CD14-positive monocyte (primary cell): ENCODE data around the gene SMIM8. TPM values are rescaled to one million over a fixed set of nuclear protein-coding genes. Genes with fewer than 3 reads are reported as not detected.

Source experiments
- DNase-seq, 3 donors: peaks; one replicate each; pipeline ENCODE4 v3.0.0-alpha.2; 2011 to 2022
- H2AFZ ChIP-seq: 2 replicates; pipeline ENCODE4 v1.6.0; 2012; ENCODE audit warnings: mild to moderate bottlenecking, low read depth, low read length, inconsistent platforms; ENCODE audit not compliant: insufficient read depth, poor library complexity, severe bottlenecking
- H3K27ac ChIP-seq, 2 donors: 1 replicate in 1 of 2; 2 replicates in 1 of 2; pipeline ENCODE4 v1.5.1; 2012 to 2013; ENCODE audit warnings: low read length in 2 of 2, control low read depth in 1 of 2, inconsistent platforms in 1 of 2, low read depth in 1 of 2, mild to moderate bottlenecking in 1 of 2
- H3K27me3 ChIP-seq, 2 donors: one replicate each; pipeline versions ENCODE4 v1.6.0 to v1.6.1; 2011 to 2013; ENCODE audit warnings: low read length in 2 of 2; ENCODE audit not compliant: control insufficient read depth in 2 of 2, insufficient read depth in 2 of 2
- H3K36me3 ChIP-seq, 2 donors: replicated peaks in 1 of 2; 1 replicate in 1 of 2; 2 replicates in 1 of 2; pipeline versions ENCODE4 v1.5.1 to v1.6.1; 2012 to 2013; ENCODE audit warnings: low read length in 2 of 2, control low read depth in 1 of 2, inconsistent platforms in 1 of 2, mild to moderate bottlenecking in 1 of 2; ENCODE audit not compliant: insufficient read depth in 2 of 2, control insufficient read depth in 1 of 2
- H3K4me1 ChIP-seq, 2 donors: 1 replicate in 1 of 2; 2 replicates in 1 of 2; pipeline versions ENCODE4 v1.5.1 to v1.6.1; 2012 to 2013; ENCODE audit warnings: low read length in 2 of 2, control low read depth in 1 of 2, inconsistent platforms in 1 of 2, mild to moderate bottlenecking in 1 of 2, moderate library complexity in 1 of 2; ENCODE audit not compliant: insufficient read depth in 2 of 2, control insufficient read depth in 1 of 2
- H3K4me2 ChIP-seq: replicated peaks from 2 replicates; pipeline ENCODE3; 2012; ENCODE audit warnings: low read length, moderate library complexity, mild to moderate bottlenecking; ENCODE audit not compliant: poor library complexity, severe bottlenecking; ENCODE audit errors: extremely low read depth
- H3K4me3 ChIP-seq, 3 experiments: fragments of 200-600 bp in 1 of 3; sonication (generic) in 1 of 3; replicated peaks in 1 of 3; 1 replicate in 2 of 3; 2 replicates in 1 of 3; pipeline ENCODE4 v1.5.1; 2011 to 2013; ENCODE audit warnings: low read length in 3 of 3, mild to moderate bottlenecking in 3 of 3, control low read depth in 2 of 3, low read depth in 2 of 3, inconsistent platforms in 1 of 3, moderate library complexity in 1 of 3
- H3K79me2 ChIP-seq: 2 replicates; pipeline ENCODE4 v1.6.0; 2012; ENCODE audit warnings: mild to moderate bottlenecking, control low read depth, inconsistent platforms, low read length, moderate library complexity; ENCODE audit not compliant: insufficient read depth
- H3K9ac ChIP-seq: 2 replicates; pipeline ENCODE4 v1.6.0; 2017; ENCODE audit warnings: low read length, mild to moderate bottlenecking; ENCODE audit not compliant: insufficient read depth, poor library complexity, severe bottlenecking
- H3K9me3 ChIP-seq, 2 donors: replicated peaks in 1 of 2; 1 replicate in 1 of 2; 2 replicates in 1 of 2; pipeline versions ENCODE4 v1.5.1 to v1.6.1; 2012 to 2013; ENCODE audit warnings: low read length in 2 of 2, control low read depth in 1 of 2; ENCODE audit not compliant: control insufficient read depth in 1 of 2, insufficient read depth in 1 of 2
- H4K20me1 ChIP-seq: 2 replicates; pipeline ENCODE4 v1.6.0; 2012; ENCODE audit warnings: mild to moderate bottlenecking, low read length, control low read depth, moderate library complexity; ENCODE audit not compliant: insufficient read depth
- H3K27ac Mint-ChIP-seq, 7 donors: one replicate each; pipeline ENCODE4 v1.8.0; 2020; ENCODE audit warnings: mild to moderate bottlenecking in 7 of 7, mixed read lengths in 7 of 7, moderate library complexity in 6 of 7, inconsistent platforms in 2 of 7
- H3K27me3 Mint-ChIP-seq, 3 donors: one replicate each; pipeline ENCODE4 v1.8.0; 2021 to 2022; ENCODE audit warnings: low read depth in 3 of 3, mild to moderate bottlenecking in 3 of 3, mixed read lengths in 3 of 3, moderate library complexity in 3 of 3, inconsistent platforms in 1 of 3
- H3K36me3 Mint-ChIP-seq, 2 donors: one replicate each; pipeline ENCODE4 v1.8.0; 2020; ENCODE audit warnings: mixed read lengths in 2 of 2, inconsistent platforms in 1 of 2, mild to moderate bottlenecking in 1 of 2
- H3K4me1 Mint-ChIP-seq: one replicate; pipeline ENCODE4 v1.8.0; 2020; ENCODE audit warnings: mild to moderate bottlenecking, mixed read lengths
- H3K4me3 Mint-ChIP-seq, 2 donors: one replicate each; pipeline ENCODE4 v1.8.0; 2020; ENCODE audit warnings: mild to moderate bottlenecking in 2 of 2, mixed read lengths in 2 of 2, moderate library complexity in 1 of 2
- H3K9me3 Mint-ChIP-seq, 7 donors: one replicate each; pipeline ENCODE4 v1.8.0; 2020 to 2022; ENCODE audit warnings: mixed read lengths in 7 of 7, mild to moderate bottlenecking in 6 of 7, moderate library complexity in 6 of 7, inconsistent platforms in 2 of 7
- CTCF ChIP-seq: fragments of 200-600 bp; IDR thresholded peaks from one replicate; pipeline ENCODE4 v1.8.0; 2022; ENCODE audit warnings: antibody characterized with exemption, mild to moderate bottlenecking
- WGBS: methylation state at CpG from one replicate; pipeline ENCODE4 v1.1.5; 2013; ENCODE audit warnings: missing lambda C conversion rate; ENCODE audit not compliant: insufficient coverage; 5-methylcytosine and 5-hydroxymethylcytosine counted together
- intact Hi-C, 2 donors: fragments of 100-400 bp; cut with micrococcal nuclease; formaldehyde crosslinking; loops; one replicate each; pipeline versions ENCODE4 v1.15.0 to v1.15.1; 2023
- polyA plus RNA-seq, 3 donors: library from polyadenylated mRNA; depleted of rRNA in 1 of 3; unstranded in 2 of 3; stranded (reverse) in 1 of 3; fragments of 300-500 nt in 2 of 3; fragments of >200 nt in 1 of 3; fragmentation: Illumina TruSeq in 2 of 3; gene quantifications; 1 replicate in 2 of 3; 2 replicates in 1 of 3; pipeline ENCODE4 v1.2.3, GENCODE V29; 2012 to 2021

SMIM8 gene
- polyA plus RNA-seq, 3 donors = 2.0 to 8.2 (median 5.9) TPM

GRCh38 chr6:87291883-87292282, 30.5 kb upstream of the SMIM8 start:
- no peak for DNase-seq
- Histone ChIP-seq H3K4me3 (no peak overlapping the region), H3K79me2 (no peaks in the 10 kb centered on the region), H3K27me3 (no peaks in the 10 kb centered on the region), H3K27ac (no peak overlapping the region), H3K36me3 (no peaks in the 10 kb centered on the region), H3K4me2 (no peak overlapping the region), H2AFZ (no peak overlapping the region), H3K4me1 (peaks cover 0 to 3% of the 10 kb centered on the region in 2 donors), H4K20me1 (no peaks in the 10 kb centered on the region), H3K9ac (no peak overlapping the region), H3K9me3 (no peaks in the 10 kb centered on the region)
- H3K27ac Mint-ChIP-seq = no peak overlapping the region
- H3K4me3 Mint-ChIP-seq = no peak overlapping the region
- peaks cover 0 to 6% (median 6%) of the 10 kb centered on the region in 3 donors for H3K27me3 Mint-ChIP-seq
- no CpG with 5 or more reads among the region's 2 CpGs for WGBS
- TF ChIP-seq CTCF = no peak
- H3K36me3 Mint-ChIP-seq = no peaks in the 10 kb centered on the region
- peaks cover 0 to 1% (median 0%) of the 10 kb centered on the region in 7 donors for H3K9me3 Mint-ChIP-seq
- intact Hi-C loops = no loop called here
- peaks cover 8% of the 10 kb centered on the region for H3K4me1 Mint-ChIP-seq

GRCh38 chr6:87293526-87293925, 28.9 kb upstream of the SMIM8 start:
- Histone ChIP-seq H3K4me2 (no peak overlapping the region), H3K9me3 (no peaks in the 10 kb centered on the region), H2AFZ (no peak overlapping the region), H3K4me3 (no peak overlapping the region), H3K4me1 (peaks cover 0 to 3% of the 10 kb centered on the region in 2 donors), H3K27me3 (no peaks in the 10 kb centered on the region), H3K79me2 (no peaks in the 10 kb centered on the region), H4K20me1 (no peaks in the 10 kb centered on the region), H3K36me3 (no peaks in the 10 kb centered on the region), H3K9ac (no peak overlapping the region), H3K27ac (no peak overlapping the region)
- H3K36me3 Mint-ChIP-seq = no peaks in the 10 kb centered on the region
- peaks cover 0 to 8% (median 8%) of the 10 kb centered on the region in 3 donors for H3K27me3 Mint-ChIP-seq
- WGBS = 83% methylated on average over 3 of the region's 4 CpGs
- intact Hi-C loops = no loop called here
- H3K9me3 Mint-ChIP-seq = peaks cover 0 to 1% (median 0%) of the 10 kb centered on the region in 7 donors
- H3K4me1 Mint-ChIP-seq = peaks cover 8% of the 10 kb centered on the region
- no peak for DNase-seq
- no peak overlapping the region for H3K4me3 Mint-ChIP-seq
- TF ChIP-seq CTCF = no peak
- no peak overlapping the region for H3K27ac Mint-ChIP-seq
